ENCODE measurements around the gene SETBP1.

- TF ChIP-seq, protein P1, sequence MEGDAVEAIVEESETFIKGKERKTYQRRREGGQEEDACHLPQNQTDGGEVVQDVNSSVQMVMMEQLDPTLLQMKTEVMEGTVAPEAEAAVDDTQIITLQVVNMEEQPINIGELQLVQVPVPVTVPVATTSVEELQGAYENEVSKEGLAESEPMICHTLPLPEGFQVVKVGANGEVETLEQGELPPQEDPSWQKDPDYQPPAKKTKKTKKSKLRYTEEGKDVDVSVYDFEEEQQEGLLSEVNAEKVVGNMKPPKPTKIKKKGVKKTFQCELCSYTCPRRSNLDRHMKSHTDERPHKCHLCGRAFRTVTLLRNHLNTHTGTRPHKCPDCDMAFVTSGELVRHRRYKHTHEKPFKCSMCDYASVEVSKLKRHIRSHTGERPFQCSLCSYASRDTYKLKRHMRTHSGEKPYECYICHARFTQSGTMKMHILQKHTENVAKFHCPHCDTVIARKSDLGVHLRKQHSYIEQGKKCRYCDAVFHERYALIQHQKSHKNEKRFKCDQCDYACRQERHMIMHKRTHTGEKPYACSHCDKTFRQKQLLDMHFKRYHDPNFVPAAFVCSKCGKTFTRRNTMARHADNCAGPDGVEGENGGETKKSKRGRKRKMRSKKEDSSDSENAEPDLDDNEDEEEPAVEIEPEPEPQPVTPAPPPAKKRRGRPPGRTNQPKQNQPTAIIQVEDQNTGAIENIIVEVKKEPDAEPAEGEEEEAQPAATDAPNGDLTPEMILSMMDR (IDR thresholded peaks at IDR 0.05), result no peak
- no peak for TF ChIP-seq POLR2A (IDR thresholded peaks at IDR 0.05)
Measured at GRCh38 chr18:44848644-44849335, 168.1 kb downstream of the SETBP1 start.
